GM21526 (cell line): ENCODE data around the gene CFAP97D2.
"Not testable (repeated sequence)": the region's sequence is repeated elsewhere in the genome, so short reads cannot be mapped to it uniquely, and the experiment has no call there.

Experiments used
- ATAC-seq: cut with Tn5 transposase; IDR thresholded peaks from one replicate; pipeline ENCODE4 v1.9.1; 2021; ENCODE audit warnings: moderate library complexity; ENCODE audit not compliant: unreplicated experiment, low FRiP score

CFAP97D2 gene

DNA sequence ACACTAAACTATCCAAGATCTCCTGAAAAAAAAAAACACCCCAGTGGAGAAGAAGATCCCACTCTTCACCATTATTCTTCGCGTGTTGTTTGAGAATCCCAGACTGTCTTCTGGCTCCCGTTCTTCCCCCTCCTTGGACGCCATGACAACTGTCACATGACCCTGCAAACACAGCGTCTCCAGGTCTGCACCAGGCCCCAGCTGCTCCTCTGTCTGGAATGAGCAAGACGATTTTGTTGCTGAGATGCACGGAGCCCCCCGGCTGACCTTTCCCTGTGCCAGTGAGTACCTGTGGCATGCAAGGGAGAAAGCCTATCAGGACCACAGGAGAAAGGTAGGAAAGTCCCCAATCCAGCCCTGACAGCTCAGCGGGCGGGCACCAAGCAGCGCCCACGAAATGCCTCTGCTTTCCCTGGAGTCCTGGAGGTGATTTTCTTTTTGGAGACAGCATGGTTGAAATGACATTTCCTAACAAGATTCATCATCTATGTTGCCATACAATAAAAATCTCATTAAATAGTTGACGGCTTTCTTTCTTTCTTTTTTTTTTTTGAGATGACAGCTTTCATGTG is at the start of gene CFAP97D2:
Gene CFAP97D2, plus strand, starts transcription at position 171 of the 572 bp plus-strand sequence. Its CDS starts 74 bp downstream, at position 245.
- ATAC-seq: no peak

- ATAC-seq: no peak
Observed at GRCh38 chr13:114129649-114130062, 49.4 kb upstream of the CFAP97D2 start.

DNA sequence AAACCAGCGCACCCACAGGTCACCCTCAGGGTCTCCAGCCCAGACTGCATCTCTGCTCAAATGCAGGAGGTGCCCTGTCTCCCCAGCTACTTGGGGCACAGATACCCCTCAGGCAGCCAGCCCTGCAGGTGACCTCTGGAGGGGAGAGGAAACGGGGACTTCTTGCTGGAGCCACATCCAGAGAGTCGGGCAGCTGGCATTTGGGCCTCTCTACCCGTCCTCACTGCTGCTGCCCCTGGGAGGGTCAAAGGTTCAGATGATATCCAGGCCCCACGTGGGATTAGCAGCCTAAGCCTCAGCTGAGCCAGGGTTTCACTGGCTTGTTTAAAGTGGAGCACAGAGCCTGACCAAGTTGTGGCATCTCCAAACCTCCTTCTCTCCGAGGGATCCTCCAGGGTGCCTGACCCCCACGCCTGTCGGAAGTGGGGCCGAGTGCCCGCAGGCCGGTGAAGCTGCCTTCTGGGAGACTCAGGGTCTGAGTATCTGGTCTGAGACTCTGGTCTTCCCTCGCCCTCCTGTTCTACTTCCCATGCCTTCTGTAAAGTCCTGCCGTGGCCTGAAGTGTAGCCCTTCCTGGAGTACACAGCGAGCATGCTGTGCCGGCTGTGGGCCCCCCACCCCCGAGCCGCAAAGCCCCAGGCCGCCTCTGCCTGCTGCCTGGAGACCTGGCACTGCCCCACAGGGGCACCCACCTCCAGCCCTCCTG is 48.8 kb upstream of the CFAP97D2 start:
- no peak for ATAC-seq

- no peak for ATAC-seq
Observed at GRCh38 chr13:114130837-114131582, 48.0 kb upstream of the CFAP97D2 start.

- ATAC-seq: peak; percentile 2
Observed at GRCh38 chr13:114131583-114132418, 47.3 kb upstream of the CFAP97D2 start.

GRCh38 chr13:114132419-114133121 is 46.5 kb upstream of the CFAP97D2 start, which contains the start of gene RASA3:
Gene RASA3 (minus strand): TSS chr13:114132623. CDS start chr13:114132489, 134 bp downstream.
- peak; percentile 53 for ATAC-seq

GRCh38 chr13:114133126-114133525 is 45.9 kb upstream of the CFAP97D2 start:
- ATAC-seq: not testable (repeated sequence)

- ATAC-seq: not testable (repeated sequence)
Observed at GRCh38 chr13:114133552-114133951, 45.5 kb upstream of the CFAP97D2 start.

DNA sequence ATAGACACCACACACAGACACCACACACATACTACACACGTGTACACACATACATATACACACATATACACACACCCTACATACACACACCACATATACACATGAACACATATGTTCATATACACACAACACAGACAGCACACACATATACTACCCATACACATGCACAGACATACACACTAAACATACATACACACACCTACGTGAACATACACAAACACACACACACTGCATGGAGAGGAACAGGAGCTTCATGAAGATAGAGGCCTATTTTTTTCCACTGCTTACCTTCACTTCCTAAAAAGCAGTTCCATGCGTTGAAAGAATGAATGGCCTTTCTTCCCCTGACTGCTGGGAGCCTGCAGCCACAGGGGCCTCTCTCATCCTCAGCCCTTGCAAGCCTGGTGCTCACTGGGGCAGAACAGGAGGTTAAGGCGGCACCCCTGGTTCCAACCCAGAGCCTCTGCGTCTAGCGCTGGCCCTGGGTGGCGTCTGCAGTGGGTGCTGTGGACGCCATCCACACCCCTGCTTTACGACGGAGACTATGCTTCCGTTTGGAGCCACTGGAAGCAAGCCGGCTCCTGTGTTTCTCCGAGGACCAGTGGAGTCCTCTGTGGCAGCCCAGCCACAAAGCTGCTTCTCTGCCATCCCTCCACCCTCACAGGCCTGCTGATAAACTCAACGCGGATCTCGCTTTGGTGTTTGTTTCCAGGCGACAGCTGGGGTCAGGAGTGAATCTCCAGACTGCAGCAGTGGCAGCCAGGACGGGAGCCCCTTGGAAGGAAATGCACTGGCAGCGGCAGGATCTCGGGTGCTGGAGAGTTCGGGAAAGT is 44.7 kb upstream of the CFAP97D2 start:
- no peak for ATAC-seq

DNA sequence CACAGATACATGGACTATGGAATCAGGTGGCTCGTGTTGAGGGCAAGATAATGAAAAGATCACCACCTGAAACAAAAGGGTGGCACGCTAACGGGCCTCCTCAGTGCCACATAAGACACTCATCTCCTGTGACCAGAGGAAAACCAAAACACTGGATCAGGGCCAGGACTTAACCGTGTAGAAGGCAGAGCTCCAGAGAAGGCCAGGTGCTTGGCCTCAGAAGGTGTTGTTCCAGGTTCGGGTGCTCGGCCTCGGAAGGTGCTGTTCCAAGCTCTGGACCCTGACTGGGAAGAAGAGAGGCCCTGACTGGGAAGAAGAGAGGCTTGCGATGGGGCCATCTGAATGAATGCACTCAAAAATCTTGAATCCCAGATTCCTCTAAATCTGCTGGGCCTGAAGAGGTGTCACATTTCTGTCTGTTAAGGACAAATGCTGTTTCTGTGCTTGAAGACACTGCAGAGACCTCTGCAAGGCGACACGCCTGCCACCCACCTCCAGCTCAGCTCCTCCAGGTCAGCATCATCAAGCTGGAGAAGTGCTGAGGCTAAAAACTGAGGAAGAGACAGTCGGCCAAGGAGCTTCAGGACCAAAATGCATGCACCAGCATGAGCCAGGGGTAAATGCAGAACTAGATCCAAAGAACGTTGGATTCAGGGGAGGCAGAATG is 44.0 kb upstream of the CFAP97D2 start:
- ATAC-seq: no peak

GRCh38 chr13:114135731-114136171 is 43.3 kb upstream of the CFAP97D2 start:
- no peak for ATAC-seq

DNA sequence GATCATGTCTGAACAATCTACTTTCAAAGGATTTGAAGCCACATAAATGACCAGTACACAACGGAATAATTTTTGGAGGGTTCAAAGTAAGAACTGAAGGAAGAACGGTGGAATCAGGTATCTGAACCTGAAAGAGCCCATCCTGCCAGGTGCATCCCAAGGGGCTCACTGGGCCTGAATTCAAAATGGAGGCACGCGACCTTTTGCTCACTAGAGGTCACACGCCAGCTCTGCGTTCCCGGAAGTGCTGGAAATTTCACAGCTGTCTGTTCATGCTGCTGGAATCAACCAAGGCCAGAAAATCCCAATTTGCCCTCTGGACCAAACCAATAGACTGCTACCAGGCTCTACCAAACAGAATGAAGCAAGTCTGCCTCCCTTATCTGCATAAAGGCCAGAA is 42.5 kb upstream of the CFAP97D2 start:
- no peak for ATAC-seq

GRCh38 chr13:114140131-114140905 is 38.7 kb upstream of the CFAP97D2 start:
- no peak for ATAC-seq

DNA sequence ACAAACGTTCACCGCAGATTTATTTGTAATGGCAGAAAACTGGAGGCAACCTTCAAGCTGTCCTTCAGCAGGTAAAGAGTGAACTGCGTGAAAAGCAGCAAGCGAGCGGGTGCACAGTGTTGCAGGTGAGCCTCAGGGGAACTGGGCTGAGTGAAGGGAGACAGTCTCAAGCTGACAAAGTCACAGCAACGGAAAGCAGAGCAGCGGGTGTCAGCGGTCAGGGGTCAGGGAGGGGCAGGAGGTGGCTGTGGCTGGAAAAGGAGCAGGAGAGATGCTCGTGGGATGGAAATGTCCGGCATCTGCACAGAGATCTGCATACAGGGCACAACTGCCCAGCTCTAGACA is 38.2 kb upstream of the CFAP97D2 start:
- ATAC-seq: no peak

DNA sequence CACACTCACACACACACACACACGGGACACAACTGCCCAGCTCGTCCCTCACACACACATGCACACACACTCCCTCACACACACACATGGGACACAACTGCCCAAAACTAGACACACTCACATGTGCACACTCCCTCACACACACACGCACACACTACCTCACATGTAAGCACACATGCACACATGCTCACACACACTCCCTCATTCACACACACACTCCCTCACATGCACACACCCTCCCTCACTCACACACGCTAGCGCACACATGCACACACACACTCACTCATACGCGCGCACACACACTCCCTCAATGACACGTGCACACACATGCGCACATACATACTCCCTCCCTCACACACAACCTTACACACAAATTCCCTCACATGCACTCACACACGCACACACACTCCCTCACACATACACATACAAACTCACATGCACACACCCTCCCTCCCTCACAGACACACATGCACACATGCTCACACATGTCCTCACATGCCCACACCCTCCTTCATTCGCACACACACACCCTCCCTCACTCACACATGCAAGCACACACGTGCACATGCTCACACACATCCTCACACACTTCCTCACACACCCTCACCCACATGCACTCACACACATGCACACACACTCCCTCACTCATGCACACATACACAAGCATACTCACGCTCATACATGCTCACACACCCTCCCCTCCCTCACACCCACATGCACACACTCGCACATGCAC is 37.6 kb upstream of the CFAP97D2 start:
- ATAC-seq: no peak

DNA sequence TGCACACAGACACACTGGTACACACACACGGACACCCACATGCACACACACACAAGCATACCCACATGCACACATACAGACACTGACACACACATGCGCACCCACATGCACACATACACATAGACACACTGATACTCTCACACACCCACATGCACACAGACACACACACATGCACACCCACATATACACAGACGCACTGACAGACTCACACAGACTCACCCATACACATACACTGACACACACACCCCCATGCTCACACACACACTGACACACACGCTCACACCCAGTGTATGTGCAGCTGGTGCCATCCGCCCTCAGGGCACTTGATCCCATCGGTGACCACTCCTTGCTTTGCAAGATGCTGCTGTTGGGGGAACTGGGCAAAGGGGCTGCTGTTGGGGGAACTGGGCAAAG is 36.9 kb upstream of the CFAP97D2 start:
- no peak for ATAC-seq
